ENCODE results near the gene TRABD.

DNA sequence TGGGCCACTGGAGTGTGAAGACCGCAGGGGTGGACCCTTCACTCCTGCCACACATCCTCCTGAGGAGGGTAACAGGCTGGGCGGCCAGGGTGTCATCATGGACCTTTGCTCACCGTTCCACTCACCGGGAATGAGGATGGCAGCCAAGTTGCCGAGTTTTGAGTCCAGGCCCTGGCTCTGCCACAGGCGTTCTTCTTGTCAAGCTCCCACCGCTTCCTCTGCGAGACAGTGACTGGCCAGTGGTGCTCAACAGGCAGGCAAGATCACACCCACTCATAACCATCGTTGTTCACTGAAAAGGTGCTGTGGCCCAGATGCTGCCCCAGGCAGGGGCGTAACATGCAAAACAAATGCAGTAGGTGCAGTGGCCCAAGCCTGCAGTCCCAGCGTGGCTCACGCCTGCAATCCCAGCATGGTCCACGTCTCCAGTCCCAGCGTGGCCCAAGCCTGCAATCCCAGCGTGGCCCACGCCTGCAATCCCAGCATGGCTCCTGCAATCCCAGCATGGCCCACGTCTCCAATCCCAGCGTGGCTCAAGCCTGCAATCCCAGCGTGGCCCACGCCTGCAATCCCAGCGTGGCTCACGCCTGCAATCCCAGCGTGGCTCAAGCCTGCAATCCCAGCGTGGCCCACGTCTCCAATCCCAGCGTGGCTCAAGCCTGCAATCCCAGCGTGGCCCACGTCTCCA lies 20.1 kb upstream of the TRABD start:
- TF ChIP-seq POLR2A (IDR thresholded peaks at IDR 0.05; ENCODE audit: low read length) (no peak), GATA1 (IDR thresholded peaks at IDR 0.05; ENCODE audit: low read depth, low read length) (no peak)

All from erythroblast (primary cell).